ENCODE results near the gene SGSH.

GRCh38 chr17:80208050-80208449, 12.1 kb downstream of the SGSH start:
- TF ChIP-seq CTCF (optimal IDR thresholded peaks at IDR 0.05 in 1 of 3, IDR thresholded peaks at IDR 0.05 in 1 of 3, conservative IDR thresholded peaks at IDR 0.05 in 1 of 3; ENCODE audit: extremely low read depth in 1 of 3, insufficient read depth in 2 of 3, low read length in 3 of 3) = no peak
- no peak for TF ChIP-seq EZH2 (IDR thresholded peaks at IDR 0.05; ENCODE audit: low read length)
